NCI-H526 treated with DMSO at 0.1 percent for 48 hours (cell line): ENCODE measurements around the gene CYP8B1.

Source experiments
- DNase-seq: peaks from one replicate; lab custom pipeline; 2025; lab: John Stamatoyannopoulos, UW

Gene CYP8B1

DNA sequence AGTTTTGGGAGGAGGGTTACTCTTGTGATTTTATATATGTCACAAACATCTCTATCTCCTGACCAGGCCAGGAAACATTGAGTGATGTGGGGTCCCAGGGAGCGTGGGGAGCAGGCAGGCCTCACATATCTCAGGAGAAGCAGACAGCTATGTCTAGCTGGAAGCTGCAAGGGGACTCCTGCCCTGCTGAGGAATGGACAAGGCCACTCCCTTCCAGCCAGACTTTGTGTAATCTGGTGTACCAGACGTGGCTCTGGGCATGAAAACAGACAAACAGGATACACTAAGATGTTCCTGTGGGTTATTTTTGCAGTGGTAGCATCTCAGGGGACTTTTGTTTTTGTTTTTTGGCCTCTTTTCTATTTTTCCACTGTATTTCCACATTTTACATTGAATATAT is 23.2 kb downstream of the CYP8B1 start:
- DNase-seq = no peak

DNA sequence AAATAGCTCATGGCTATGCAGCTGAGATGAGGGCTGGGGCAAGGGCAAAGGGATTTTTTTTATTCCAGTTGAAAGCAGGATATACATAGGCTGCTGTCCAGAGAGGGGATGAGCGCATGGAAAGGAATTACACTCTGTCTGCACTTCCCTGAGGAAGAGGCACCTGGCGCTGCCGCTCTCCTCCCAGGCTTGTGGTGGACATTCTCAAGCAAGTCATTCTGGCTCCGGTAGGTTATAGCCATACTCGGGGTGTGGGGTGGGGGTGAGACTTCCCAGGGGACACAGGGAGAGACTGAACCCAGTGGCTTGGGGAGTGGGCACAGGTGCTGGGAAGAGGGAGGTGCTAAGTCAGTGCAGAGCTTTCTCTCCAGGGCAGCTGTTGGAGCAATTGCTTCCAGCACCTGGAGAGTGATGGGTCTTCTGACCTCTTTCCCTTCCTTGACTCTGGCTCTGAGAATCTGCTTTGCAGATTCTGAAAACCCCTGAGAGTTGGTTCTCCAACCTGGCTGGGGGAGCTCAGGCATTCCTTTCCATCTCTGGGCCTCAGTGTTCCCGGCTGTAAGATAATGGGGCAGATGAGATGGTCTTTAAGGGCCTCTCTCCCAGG is 24.3 kb downstream of the CYP8B1 start:
- no peak for DNase-seq

DNA sequence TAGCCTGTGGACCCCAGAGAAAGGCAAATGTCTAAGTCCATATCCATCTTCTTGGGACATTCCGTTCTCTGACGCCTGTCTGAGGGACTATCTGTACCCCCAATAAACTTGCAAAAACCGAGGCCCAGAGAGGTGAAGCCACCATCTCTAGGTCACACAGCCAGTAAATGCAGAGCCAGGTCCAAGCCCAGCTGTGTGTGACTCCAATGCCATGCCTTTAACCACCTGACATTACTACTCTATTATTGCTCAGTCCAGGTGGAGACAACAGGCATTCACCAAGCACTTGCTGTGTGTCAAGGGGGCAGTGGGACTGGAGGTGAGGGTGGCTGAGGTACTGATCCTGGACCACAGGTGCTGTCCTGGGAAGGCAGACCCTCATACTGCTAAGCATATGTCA is 25.4 kb downstream of the CYP8B1 start:
- DNase-seq = no peak

DNA sequence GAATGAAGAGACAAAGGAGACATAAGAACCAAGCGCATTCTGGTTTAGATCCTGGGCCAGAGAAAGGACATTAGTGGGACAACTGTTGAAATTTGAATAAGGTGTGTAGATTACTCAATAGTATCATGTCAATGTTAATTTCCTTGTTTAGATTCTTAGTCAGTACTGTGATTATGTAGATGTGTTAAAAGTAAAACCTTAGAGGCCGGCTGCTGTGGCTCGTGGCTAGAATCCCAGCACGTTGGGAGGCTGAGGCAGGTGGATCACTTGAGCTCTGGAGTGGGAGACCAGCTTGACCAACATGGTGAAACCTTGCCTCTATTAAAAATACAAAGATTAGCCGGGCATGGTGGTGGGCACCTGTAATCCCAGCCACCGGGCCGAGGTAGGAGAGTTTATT is 26.7 kb downstream of the CYP8B1 start:
- no peak for DNase-seq

DNA sequence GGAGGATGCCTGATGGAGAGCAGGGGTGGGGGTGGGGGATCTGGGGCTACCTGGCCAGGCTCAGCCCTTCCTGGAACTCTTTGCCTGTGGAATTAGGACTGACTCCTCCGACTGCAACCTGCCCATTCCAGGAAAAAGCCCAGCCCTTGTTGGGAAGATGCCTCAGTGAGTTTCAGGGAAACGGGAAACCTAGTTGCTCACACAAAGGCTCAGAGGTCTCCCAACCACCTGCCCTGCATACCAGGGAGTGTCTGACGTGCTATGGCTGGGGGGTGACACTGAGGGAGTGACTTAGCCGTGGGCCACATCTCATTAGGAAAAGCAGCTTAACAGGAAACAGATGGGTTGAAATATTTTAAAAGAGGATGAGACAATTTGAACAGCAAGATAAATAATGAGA is 27.9 kb downstream of the CYP8B1 start:
- DNase-seq = no peak

DNA sequence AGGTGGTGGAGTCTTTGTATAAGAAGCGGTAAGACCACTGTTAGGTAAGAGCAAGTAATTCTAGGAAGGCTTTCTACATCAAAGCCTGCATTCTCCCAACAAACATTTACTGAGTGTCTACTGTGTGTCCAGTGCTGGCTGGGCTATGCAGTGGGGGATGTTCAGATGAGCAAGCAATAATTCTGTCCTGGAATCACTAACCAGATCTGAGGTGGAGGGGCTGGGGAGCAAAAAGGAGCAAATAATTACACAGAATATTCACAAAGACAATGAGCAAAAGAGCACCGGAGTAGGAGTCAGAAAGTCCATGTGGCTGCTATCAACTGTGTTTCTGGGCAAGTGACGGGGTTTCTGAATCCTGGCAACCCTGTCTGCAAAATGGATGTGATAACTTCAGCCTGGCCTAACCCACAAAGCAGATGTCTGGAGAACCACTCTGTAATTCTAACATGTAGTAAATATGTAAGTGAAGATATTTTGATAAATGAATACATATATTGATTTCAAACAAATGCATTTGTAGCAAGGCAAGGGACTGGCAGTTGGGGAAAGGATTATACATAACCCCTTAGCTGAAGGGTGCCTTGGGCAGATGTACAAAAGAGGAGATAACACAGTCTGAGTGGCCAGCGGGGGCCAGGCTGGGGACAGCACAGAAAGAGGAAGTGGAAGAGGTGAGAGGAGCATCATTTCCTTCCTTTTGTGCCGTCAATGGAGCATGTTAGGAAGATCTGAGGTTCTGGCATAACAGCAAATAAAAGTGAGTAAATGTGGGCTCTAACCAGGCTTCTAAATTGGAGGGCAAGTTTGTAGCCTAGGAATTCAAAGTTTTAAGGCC is 28.8 kb downstream of the CYP8B1 start:
- DNase-seq = no peak

DNA sequence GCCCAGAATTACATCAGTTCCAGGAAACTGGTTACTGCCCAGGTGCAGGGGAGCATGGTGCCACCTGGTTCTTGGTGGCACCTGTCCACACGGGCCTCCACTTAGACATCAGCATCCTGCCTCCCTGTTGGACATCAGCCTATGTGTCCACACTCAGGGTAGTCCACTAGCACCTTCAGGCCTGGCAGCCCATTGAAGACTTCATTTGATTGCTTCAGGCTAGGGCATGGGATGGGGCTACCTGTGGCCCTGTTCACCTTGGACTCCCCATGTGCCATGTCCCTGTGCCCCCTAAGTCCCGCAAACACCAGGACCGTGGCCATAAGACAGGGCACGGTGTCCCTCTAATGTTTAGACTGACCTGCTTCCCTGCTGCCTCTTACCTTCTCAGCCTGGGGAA is 30.9 kb downstream of the CYP8B1 start:
- no peak for DNase-seq

DNA sequence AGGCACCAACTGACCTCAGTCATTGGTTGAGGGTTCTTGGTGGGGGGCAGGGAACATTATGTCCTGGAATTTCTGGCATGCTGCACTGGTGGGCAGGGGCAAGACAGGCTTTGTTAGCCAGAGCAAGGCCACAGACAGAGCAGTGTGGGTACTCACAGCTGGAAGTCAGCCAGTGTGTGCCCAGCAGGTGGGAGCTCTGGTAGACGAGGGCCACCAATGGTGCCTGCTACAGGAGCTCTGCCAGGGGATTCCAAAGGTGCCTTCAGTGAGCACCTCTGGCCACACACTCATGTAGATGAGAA is 31.3 kb downstream of the CYP8B1 start:
- no peak for DNase-seq

DNA sequence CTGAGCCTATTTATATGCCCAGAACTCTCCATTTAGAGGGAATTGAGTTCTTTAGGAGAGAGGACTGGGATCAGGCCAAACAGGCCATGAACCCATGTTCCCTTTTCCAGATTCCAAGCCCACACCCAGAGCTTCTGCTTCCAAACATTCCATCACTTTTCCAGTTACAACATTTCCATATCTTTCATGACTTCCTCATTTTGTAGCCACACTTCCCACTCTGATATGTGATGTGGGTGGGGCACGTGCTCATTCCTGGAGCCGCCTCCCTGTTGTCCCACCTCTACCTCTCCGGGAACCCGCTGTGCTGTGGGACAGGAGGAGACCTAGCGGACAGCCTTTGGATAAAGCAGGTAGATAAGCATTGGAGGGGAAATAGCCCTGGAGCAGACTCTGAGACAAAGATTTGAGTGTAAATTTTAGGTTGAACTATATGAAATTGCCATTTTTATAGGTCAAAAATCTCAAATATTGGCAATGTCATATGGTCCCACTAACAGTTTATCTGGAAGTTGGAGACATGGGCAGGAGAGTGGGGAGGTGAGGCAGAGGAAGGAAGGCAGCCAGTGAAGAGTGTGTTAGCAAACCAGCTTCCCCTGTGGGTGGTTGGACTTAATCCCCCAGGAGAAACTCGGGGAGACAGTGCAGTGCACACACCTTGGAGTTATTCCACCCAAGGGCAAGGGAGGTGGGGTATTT is 31.8 kb downstream of the CYP8B1 start:
- DNase-seq = no peak

DNA sequence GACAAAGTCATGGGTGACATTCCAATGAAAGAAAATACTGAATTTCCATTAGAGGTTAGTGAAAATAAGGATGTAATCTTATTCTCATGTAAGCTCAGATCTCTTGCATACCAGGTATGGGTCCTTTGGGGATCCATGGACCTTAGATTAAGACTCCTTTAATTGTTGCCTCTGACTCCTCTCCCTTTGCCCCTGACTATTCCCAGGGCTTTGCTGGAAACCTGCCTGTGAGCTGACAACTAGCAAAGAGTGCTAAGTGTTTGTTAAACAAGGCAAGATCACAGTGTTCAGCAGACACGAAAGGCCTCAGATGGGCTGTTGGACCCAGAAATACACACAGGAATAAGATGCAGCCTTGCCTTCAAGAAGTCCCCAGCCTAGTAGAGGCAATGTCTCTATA is 34.3 kb downstream of the CYP8B1 start:
- DNase-seq = no peak

DNA sequence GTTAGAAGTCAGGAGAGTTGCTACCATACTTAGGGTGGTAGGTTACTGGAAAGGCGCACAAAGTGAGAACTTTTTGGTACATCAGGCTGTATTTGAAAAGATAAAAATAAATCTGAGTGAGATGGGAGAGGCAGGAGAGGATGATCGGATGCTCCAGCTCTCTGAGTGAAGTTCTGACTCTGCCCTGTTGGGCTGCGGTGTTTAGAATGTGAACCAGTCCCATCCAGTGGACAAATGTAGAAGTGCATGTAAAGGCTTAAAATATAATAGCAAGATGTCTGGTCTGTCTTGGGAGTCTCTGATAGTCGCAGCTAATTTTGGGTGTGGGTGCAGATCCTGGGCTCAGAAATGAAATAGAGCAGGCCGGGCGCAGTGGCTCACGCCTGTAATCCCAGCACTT is 36.1 kb downstream of the CYP8B1 start:
- peak; percentile 11 for DNase-seq

DNA sequence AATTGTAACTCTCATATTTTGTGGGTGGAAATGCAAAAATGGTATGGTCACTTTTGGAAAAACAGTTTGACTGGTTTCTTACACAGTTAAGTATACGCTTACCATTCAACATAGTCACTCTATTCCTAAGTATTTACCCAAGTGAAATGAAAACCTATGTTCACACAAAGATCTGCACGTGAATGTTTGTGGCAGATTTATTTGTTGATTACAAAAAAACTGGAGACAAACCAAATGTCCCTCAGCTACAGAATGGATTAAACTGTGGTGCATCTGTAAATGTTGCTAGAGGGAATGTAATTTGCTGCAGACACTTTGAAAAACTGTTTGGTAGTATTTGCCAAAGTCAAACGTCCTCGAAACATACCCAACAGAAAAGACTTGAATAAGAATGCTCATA is 37.1 kb downstream of the CYP8B1 start:
- DNase-seq = no peak

DNA sequence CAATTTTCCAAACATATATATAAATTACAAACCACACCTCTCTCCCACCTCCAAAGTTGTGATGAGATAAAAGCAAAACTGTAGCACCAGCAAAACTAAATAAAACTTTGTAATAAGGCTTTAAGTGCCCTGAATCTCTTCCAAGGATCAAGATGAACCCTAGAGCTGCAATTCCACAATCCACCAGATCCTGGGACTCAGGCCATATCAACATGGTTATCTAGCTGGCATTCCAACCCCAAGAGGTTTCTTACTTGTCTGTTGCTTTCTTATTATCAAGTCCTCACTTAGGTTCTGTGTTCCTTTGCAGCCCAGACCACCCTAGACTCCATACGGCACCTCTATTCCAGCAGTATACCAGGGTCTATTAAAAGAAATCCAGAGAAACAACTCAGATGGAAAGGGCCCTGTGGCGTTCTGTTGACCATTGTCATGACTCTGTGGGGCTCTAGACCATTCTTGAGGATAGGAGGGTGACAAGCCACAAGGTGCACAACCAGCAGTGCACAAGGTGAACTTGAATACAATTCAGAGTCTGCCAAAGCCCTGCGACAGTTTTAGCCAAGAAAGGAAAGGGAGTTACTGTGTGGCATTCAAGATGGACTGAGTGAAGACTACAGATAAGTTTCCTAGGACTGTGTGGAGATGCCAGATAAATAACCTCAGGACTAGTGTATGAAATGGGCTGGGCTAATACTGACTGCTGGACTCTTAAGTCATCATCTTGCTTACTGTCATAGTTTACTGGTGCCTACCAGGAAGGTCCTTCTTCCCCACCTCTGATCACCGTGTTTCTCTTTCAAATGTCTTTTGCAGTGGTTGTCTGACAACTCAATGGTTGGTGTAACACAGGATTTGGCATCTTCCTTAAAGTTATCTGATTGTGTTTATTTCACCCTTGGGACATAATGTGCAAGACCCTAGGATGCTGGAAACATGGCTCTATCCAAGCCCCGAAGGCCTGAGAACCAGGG is 39.2 kb downstream of the CYP8B1 start:
- DNase-seq = no peak

DNA sequence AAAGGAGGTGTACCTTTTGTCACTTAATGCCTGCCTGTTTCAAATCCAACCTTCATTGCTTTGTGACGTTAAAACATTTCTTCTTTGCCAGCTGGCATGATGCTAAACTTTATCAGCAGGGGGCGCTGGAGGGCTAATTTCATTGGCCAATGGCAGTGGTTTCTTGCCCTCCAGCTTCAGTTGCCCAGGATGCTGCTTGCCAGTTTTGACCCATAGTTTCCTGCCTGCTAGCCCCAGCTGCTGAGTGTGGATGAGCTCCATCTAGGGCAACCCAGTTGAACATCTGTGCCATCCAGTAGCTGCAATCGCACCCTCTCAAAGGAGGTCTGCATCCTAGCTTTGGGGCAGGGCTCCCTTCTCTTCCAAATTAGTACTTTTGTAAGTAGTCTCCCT is 44.4 kb downstream of the CYP8B1 start:
- peak; percentile 3 for DNase-seq

DNA sequence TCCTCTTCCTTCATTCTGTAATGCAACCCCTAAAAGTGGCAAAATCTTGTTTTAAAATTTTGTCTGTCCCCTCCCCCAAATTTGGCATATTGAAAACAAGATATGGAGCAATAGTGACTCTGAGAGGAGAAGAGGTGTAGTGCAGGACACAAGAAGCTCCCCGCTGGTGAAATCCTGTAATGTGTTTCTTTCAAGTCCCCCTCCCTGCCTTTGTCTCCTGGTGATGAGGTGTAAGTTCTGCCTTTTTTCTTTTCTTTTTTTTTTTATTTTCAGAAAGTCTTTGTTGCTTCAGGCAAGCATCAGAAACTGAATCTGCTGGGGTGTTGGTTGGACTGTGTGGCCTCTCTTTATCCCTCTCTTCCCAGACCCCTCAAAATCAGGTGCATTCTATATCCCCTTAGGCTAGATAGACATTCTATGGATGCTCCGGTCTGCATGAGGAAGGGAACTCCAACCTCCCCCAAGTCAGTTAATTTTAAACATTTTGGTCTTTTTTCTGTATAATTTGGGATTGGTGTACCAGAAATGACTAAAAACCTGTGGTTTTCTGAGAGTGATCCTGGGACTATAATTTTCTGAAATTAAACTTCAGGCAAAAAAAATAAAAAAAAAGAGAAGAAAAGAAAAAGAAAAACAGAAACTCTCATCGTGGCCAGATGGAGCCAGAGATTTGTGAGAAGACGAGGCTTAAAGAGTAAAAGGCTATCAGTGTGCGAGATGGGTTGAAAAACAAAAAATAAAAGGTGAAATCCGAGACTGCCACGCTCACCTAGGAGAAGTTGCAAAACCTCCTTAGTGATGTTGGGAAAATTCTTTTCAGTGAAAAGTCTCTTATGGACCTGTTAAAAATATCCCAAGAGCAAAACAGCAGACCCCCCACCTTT is 45.0 kb downstream of the CYP8B1 start:
- no peak for DNase-seq

DNA sequence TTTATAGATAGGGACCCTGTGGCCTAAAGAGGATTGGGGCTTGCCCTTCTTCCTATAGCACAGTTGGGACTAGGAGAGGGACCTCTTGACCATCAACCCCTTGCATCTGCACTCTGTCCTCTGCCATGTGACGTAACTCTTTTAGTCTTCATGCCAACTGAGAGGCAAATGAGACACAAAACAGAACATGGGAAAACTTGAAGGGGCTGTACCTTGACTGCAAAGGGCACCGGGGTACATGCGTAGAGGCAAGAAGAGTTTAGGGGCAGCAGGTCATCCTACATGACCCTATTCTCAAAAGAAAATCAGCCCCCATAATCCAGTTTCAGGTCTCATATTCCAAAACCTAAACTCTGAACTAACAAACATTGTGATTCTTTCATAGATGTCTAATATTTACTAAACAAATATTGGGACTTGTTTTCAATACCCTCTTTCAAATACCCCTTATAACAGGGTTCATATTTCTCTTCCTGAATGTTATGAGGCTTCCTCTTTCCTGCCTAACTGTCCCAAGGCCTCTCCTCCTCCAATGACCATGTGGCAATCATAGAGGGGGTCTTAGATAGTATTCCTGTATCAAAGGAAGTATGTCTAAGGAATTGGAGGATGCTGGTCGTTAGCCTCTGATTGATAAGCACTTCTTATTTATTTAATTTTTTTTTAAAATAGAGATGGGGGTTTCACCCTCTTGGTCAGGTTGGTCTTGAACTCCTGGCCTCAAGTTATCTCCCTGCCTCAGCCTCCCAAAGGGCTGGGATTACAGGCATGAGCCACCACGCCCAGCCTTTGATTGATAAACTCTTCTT is 45.8 kb downstream of the CYP8B1 start:
- DNase-seq = no peak

DNA sequence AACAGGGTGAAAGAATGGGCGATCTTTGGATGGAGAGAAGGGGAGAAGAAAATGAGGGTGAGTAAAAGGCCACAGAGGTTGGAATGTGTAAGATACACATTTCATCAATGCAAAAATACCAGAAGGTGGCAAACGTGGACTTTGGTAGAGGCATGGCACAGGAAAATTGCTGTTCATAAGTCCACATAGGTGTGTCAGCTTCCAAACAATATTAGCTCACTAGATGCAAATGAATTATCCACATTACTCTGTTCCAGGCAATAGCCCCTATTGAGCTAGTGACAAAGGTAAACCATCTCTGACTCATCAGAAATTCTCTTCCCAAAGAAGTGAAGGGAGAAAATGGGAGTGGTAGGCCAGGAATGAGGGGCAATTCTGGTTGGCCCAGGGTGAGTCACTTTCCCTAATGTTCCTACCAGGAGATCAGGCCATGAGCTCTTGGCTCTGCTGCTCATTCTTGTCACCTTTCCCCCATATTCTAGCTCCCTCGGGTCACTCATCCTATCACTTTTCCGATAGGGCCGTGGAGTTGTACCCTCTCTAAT is 46.5 kb downstream of the CYP8B1 start:
- no peak for DNase-seq

DNA sequence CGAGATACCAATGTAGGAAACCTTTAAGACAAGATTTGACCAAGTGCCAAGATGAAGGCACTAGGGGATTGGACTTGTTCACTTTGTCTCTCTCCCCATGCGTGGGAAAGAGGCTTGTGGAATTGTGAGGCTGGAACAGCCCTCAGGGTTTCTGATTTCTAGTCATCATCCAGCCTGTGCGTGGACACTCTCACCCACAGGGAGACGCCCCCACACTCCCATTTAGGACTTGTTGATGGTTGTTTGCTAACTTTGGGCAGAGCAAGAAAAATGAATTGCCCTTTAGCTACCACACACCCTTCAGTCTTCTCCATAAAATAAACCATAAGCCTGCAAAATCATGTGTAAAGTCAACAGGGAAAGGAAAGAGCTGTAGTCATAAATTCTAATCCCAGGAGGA is 48.0 kb downstream of the CYP8B1 start:
- no peak for DNase-seq

DNA sequence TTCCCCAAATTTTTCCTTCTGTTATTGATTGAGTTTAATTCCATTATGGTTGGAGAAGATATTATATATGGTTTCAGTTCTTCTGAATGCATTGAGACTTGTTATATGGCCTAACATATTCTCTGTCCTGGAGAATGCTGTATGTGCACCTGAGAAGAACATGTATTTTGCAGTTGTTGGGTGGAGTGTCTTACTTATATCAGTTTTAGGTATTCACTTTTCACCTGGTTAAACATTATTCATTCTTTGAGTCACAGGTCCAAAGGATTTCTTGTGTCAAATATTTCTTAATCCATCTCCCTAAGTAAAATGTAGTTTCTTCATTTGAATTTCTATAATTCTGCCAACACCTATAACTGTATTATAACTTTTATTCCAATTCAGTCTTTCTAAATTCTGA is 48.7 kb downstream of the CYP8B1 start:
- DNase-seq = no peak

DNA sequence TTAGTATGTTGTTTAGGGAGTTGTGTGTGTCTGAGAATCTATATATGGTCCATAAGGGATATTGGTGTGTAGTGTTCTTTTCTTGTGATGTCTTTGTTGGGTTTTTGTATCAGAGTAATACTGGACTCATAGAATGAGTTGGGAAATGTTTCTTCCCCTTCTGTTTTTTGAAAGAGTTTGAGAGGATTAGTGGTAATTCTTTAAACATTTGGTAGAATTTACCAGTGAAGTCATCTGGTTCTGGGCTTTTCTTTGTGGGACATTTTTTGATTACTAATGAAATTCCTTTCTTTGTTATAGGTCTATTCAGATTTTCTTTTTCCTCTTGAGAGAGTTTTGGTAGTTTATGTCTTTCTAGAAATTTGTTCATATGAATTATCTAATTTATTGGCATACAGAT is 49.5 kb downstream of the CYP8B1 start:
- no peak for DNase-seq
